Liver (tissue), 9 donors: Measurements from ENCODE around the gene CFAP100. TPM values are rescaled to one million over a fixed set of nuclear protein-coding genes. Genes with fewer than 3 reads are reported as not detected.

Experiments used
- DNase-seq: peaks from one replicate; pipeline ENCODE4 v3.0.0-alpha.2; 2017; ENCODE audit warnings: low spot score
- H3K27ac ChIP-seq, 2 donors: one replicate each; pipeline ENCODE4 v1.7.0; 2013; ENCODE audit warnings: inconsistent platforms in 2 of 2, low read length in 2 of 2, control low read depth in 1 of 2, low read depth in 1 of 2, mild to moderate bottlenecking in 1 of 2
- H3K27me3 ChIP-seq, 4 donors: one replicate each; pipeline versions ENCODE4 v1.6.1 to v1.7.0; 2013; ENCODE audit warnings: low read length in 3 of 4, inconsistent platforms in 1 of 4, mild to moderate bottlenecking in 1 of 4, moderate library complexity in 1 of 4; ENCODE audit not compliant: control insufficient read depth in 4 of 4, insufficient read depth in 4 of 4
- H3K36me3 ChIP-seq, 4 donors: one replicate each; pipeline versions ENCODE4 v1.6.1 to v1.7.0; 2013; ENCODE audit warnings: low read length in 3 of 4, mild to moderate bottlenecking in 3 of 4, low read depth in 1 of 4, moderate library complexity in 1 of 4; ENCODE audit not compliant: control insufficient read depth in 4 of 4, insufficient read depth in 3 of 4
- H3K4me1 ChIP-seq, 4 donors: one replicate each; pipeline versions ENCODE4 v1.6.1 to v1.7.0; 2013; ENCODE audit warnings: low read length in 3 of 4, mild to moderate bottlenecking in 3 of 4, moderate library complexity in 1 of 4; ENCODE audit not compliant: control insufficient read depth in 4 of 4, insufficient read depth in 4 of 4
- H3K4me3 ChIP-seq, 3 donors: one replicate each; pipeline versions ENCODE4 v1.6.1 to v1.7.0; 2013; ENCODE audit warnings: low read length in 3 of 3, control low read depth in 1 of 3, low read depth in 1 of 3, mild to moderate bottlenecking in 1 of 3
- H3K9ac ChIP-seq, 2 donors: one replicate each; pipeline ENCODE4 v1.7.0; 2013; ENCODE audit warnings: low read length in 2 of 2, mild to moderate bottlenecking in 2 of 2, moderate library complexity in 2 of 2, control low read depth in 1 of 2, low read depth in 1 of 2
- H3K9me3 ChIP-seq, 4 donors: one replicate each; pipeline versions ENCODE4 v1.6.1 to v1.7.0; 2013; ENCODE audit warnings: low read length in 3 of 4; ENCODE audit not compliant: control insufficient read depth in 4 of 4
- CTCF ChIP-seq: fragments of 150-350 bp; IDR thresholded peaks from 2 replicates; pipeline ENCODE4 v1.5.1; 2017; ENCODE audit warnings: improper control_type of control experiment, low read depth, low read length; ENCODE audit not compliant: missing input control
- EGR1 ChIP-seq, 2 donors: IDR thresholded peaks; 2 replicates each; pipeline ENCODE4 v1.6.1; 2016 to 2018; ENCODE audit warnings: antibody characterized with exemption in 2 of 2, low read depth in 2 of 2
- FOXA1 ChIP-seq: IDR thresholded peaks from 2 replicates; pipeline ENCODE4 v1.6.1; 2016; ENCODE audit warnings: antibody characterized with exemption
- FOXA2 ChIP-seq: IDR thresholded peaks from 2 replicates; pipeline ENCODE4 v1.6.1; 2016; ENCODE audit warnings: antibody characterized with exemption
- GABPA ChIP-seq, 2 donors: IDR thresholded peaks in 1 of 2; conservative IDR thresholded peaks in 1 of 2; 2 replicates each; pipeline ENCODE4 v1.6.1; 2016; ENCODE audit warnings: antibody characterized with exemption in 2 of 2, mild to moderate bottlenecking in 1 of 2, moderate library complexity in 1 of 2
- HNF4A ChIP-seq, 2 donors: conservative IDR thresholded peaks; 2 replicates each; pipeline ENCODE4 v1.6.1; 2016; ENCODE audit warnings: antibody characterized with exemption in 2 of 2, mild to moderate bottlenecking in 2 of 2
- HNF4G ChIP-seq: IDR thresholded peaks from 2 replicates; pipeline ENCODE4 v1.6.1; 2016; ENCODE audit warnings: antibody characterized with exemption
- JUND ChIP-seq, 2 donors: IDR thresholded peaks; 2 replicates each; pipeline ENCODE4 v1.6.1; 2016; ENCODE audit warnings: antibody characterized with exemption in 2 of 2
- MAX ChIP-seq: IDR thresholded peaks from 2 replicates; pipeline ENCODE4 v1.6.1; 2016; ENCODE audit warnings: antibody characterized with exemption
- NR2F2 ChIP-seq: IDR thresholded peaks from 2 replicates; pipeline ENCODE4 v1.6.1; 2016; ENCODE audit warnings: antibody characterized with exemption
- RAD21 ChIP-seq, 2 donors: IDR thresholded peaks; 2 replicates each; pipeline ENCODE4 v1.6.1; 2016; ENCODE audit warnings: antibody characterized with exemption in 2 of 2, mild to moderate bottlenecking in 2 of 2
- REST ChIP-seq: IDR thresholded peaks from 2 replicates; pipeline ENCODE4 v1.6.1; 2016; ENCODE audit warnings: antibody characterized with exemption, mild to moderate bottlenecking
- RXRA ChIP-seq, 2 donors: IDR thresholded peaks; 2 replicates each; pipeline ENCODE4 v1.6.1; 2017 to 2018; ENCODE audit warnings: antibody characterized with exemption in 2 of 2, mild to moderate bottlenecking in 1 of 2
- SP1 ChIP-seq: IDR thresholded peaks from 2 replicates; pipeline ENCODE4 v1.6.1; 2018; ENCODE audit warnings: antibody characterized with exemption, mild to moderate bottlenecking
- TAF1 ChIP-seq: conservative IDR thresholded peaks from 2 replicates; pipeline ENCODE4 v1.6.1; 2016; ENCODE audit warnings: antibody characterized with exemption, mild to moderate bottlenecking
- YY1 ChIP-seq: IDR thresholded peaks from 2 replicates; pipeline ENCODE4 v1.6.1; 2016; ENCODE audit warnings: antibody characterized with exemption, mild to moderate bottlenecking
- ZBTB33 ChIP-seq: IDR thresholded peaks from 2 replicates; pipeline ENCODE4 v1.6.1; 2016; ENCODE audit warnings: antibody characterized with exemption
- WGBS: extraction: QIAGEN DNeasy Blood & Tissue Kit; methylation state at CpG from one replicate; pipeline ENCODE4 v1.1.7; 2013; 5-methylcytosine and 5-hydroxymethylcytosine counted together
- polyA plus RNA-seq, 2 donors: library from polyadenylated mRNA; stranded (reverse) in 1 of 2; unstranded in 1 of 2; fragments of 200-250 nt in 1 of 2; fragments of >200 nt in 1 of 2; fragmentation: Nextera tagmentation in 1 of 2; extraction: Ambion mirVana in 1 of 2; gene quantifications; one replicate each; pipeline versions ENCODE4 v1.2.1 to v1.2.3, GENCODE V29; 2013 to 2015
- total RNA-seq, 2 donors: library from RNA; depleted of rRNA; stranded (reverse); fragments of >200 nt; gene quantifications; one replicate each; pipeline ENCODE4 v1.2.3, GENCODE V29; 2014
- TF ChIP-seq, protein P1 (sequence below): IDR thresholded peaks from 2 replicates; pipeline ENCODE4 v1.6.1; 2016; ENCODE audit warnings: antibody characterized with exemption
- donor health status: healthy.
- donor health status: healthy.
- donor health status: healthy.
- donor health status: healthy.
- donor health status: healthy.

CFAP100 gene
- total and polyA plus RNA-seq, 4 donors, result not detected

DNA sequence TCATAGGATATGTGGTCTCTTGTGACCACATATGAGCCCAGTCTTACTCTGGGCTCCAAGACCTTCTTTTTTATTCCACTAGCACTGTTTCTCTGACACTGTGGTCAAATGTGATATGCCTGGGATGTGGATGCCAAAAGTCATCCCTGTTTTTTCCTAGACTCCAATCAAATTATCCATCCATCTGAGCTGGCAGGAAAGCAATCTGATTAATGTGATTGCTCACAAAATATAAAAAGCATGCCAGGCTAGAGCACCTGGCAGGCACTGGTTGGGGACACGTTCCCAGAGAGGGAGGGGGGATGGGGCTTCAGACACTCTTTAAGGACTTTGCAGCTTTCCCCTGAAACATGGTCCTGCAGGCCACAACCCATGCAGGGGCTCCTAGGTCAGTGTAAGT, 3.1 kb upstream of the CFAP100 start:
- H3K27me3 ChIP-seq, result peaks cover 0 to 2% (median 0%) of the 10 kb centered on the region in 4 donors
- peaks cover 0 to 8% (median 4%) of the 10 kb centered on the region in 4 donors for H3K4me1 ChIP-seq
- DNase-seq, result no peak

GRCh38 chr3:126392246-126392645, 2.5 kb upstream of the CFAP100 start:
- WGBS, result 88% methylated on average over 12 of the region's 12 CpGs
- TF ChIP-seq NR2F2 (no peak), CTCF (no peak), HNF4G (no peak), MAX (no peak), YY1 (no peak), GABPA (IDR thresholded peaks at IDR 0.05 in 1 of 2, conservative IDR thresholded peaks at IDR 0.05 in 1 of 2) (no peak), FOXA2 (no peak), FOXA1 (no peak), SP1 (no peak), TAF1 (no peak), EGR1 (IDR thresholded peaks at IDR 0.05; ENCODE audit: low read depth in 2 of 2) (no peak), REST (no peak), RXRA (IDR thresholded peaks at IDR 0.05) (no peak), RAD21 (IDR thresholded peaks at IDR 0.05) (no peak), HNF4A (conservative IDR thresholded peaks at IDR 0.05) (no peak), ZBTB33 (no peak), JUND (IDR thresholded peaks at IDR 0.05) (no peak)
- TF ChIP-seq, protein P1, sequence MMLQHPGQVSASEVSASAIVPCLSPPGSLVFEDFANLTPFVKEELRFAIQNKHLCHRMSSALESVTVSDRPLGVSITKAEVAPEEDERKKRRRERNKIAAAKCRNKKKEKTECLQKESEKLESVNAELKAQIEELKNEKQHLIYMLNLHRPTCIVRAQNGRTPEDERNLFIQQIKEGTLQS, result no peak
- no peak overlapping the region for H3K9ac ChIP-seq
- no peak overlapping the region for H3K4me3 ChIP-seq
- peaks cover 0 to 8% (median 4%) of the 10 kb centered on the region in 4 donors for H3K4me1 ChIP-seq
- H3K36me3 ChIP-seq, result no peaks in the 10 kb centered on the region
- H3K9me3 ChIP-seq, result no peaks in the 10 kb centered on the region
- peaks cover 0 to 2% (median 0%) of the 10 kb centered on the region in 4 donors for H3K27me3 ChIP-seq
- H3K27ac ChIP-seq, result no peak overlapping the region
- no peak for DNase-seq

More for the DNA sequence above, 3.1 kb upstream of the CFAP100 start:
- no peak overlapping the region for H3K27ac ChIP-seq
- H3K36me3 ChIP-seq, result no peaks in the 10 kb centered on the region
- H3K9me3 ChIP-seq, result no peaks in the 10 kb centered on the region
- H3K9ac ChIP-seq, result no peak overlapping the region
- TF ChIP-seq NR2F2, result no peak
- H3K4me3 ChIP-seq, result no peak overlapping the region
- WGBS, result 14% methylated on average over 1 of the region's 1 CpG
